Ascending aorta (tissue), 2 donors: Measurements from ENCODE around the gene TTC3. TPM values are rescaled to one million over a fixed set of nuclear protein-coding genes. Genes with fewer than 3 reads are reported as not detected.
A peak's percentile ranks its signal among the peaks of the same experiment; 100 is the strongest.

ENCODE experiments used
- DNase-seq, 2 donors: peaks; one replicate each; pipeline ENCODE4 v3.0.0-alpha.2; 2019; ENCODE audit warnings: low spot score in 2 of 2
- H3K27ac ChIP-seq, 2 donors: fragments of 200-600 bp; sonication (generic); one replicate each; pipeline ENCODE4 v1.5.1; 2016 to 2017; ENCODE audit warnings: mild to moderate bottlenecking in 1 of 2
- H3K27me3 ChIP-seq: fragments of 200-600 bp; sonication (generic); one replicate; pipeline ENCODE4 v1.5.1; 2017
- H3K36me3 ChIP-seq, 2 donors: fragments of 200-600 bp; sonication (generic); one replicate each; pipeline ENCODE4 v1.5.1; 2016
- H3K4me1 ChIP-seq, 2 donors: fragments of 200-600 bp; sonication (generic); one replicate each; pipeline ENCODE4 v1.5.1; 2016 to 2017; ENCODE audit warnings: mild to moderate bottlenecking in 1 of 2
- H3K4me3 ChIP-seq, 2 donors: fragments of 200-600 bp; sonication (generic); one replicate each; pipeline ENCODE4 v1.5.1; 2016 to 2017; ENCODE audit warnings: mild to moderate bottlenecking in 1 of 2
- H3K9me3 ChIP-seq, 2 donors: fragments of 200-600 bp; sonication (generic); one replicate each; pipeline ENCODE4 v1.5.1; 2016
- CTCF ChIP-seq, 3 experiments: fragments of 200-600 bp in 2 of 3; fragments of 450-650 bp in 1 of 3; sonication (generic) in 2 of 3; IDR thresholded peaks; one replicate each; pipeline ENCODE4 v1.5.1; 2016 to 2019; ENCODE audit warnings: antibody characterized with exemption in 3 of 3, mild to moderate bottlenecking in 1 of 3, moderate library complexity in 1 of 3
- intact Hi-C: fragments of 100-400 bp; cut with DNase I; formaldehyde crosslinking; loops from one replicate; pipeline ENCODE4 v1.15.1; 2023
- total RNA-seq: library from RNA; depleted of rRNA; stranded (reverse); fragments of >200 nt; gene quantifications from one replicate; pipeline ENCODE4 v1.1.0, GENCODE V29; 2016

TTC3 gene
- total RNA-seq = 70.7 TPM

DNA sequence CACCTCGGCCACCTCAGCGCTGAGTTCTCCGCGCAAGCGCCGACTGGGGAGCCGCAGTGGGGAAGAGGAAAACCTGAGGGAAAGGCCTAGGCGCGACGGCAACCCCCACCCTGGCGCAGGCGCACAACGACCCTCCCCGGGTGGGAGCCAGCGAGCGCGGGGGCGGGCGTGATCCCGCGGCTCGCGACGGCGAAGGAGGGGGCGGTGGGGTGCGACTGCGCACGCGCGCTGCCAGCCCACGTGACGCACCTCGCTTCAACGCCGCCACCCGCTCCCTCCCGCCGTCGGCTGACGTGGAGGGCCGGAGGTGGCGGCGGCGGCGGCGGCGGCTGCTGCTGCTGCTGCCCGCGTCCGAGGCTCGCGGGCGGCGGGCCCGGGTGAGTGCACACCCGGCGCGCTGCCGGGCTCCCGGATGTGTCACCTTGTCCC, at the start of gene TTC3, which contains the start of gene PIGP:
TSS of gene TTC3 (plus strand) at position 267 of the 429 bp plus-strand sequence. CDS start 14,004 bp downstream, outside the sequence.
TSS of gene PIGP (minus strand) at position 84 of the 429 bp plus-strand sequence. CDS start 556 bp downstream, outside the sequence.
- TF ChIP-seq CTCF (IDR thresholded peaks at IDR 0.05) = no peak
- intact Hi-C loops = loop anchor here (1.0 to 5.0 kb wide), 5 partner anchors 83 to 916 kb away; partner anchors contain the start of genes DOP1B, DYRK1A and VPS26C
- H3K27me3 ChIP-seq = no peaks in the 10 kb centered on the region
- peak; percentile 73 to 96 for DNase-seq
- peak within 1 kb of the TSS; percentile 95 to 100 for H3K27ac ChIP-seq
- peaks cover 0 to 15% of the 10 kb centered on the region in 2 donors for H3K4me1 ChIP-seq
- peaks cover 0 to 8% of the 10 kb centered on the region in 2 donors for H3K36me3 ChIP-seq
- no peaks in the 10 kb centered on the region for H3K9me3 ChIP-seq
- H3K4me3 ChIP-seq = peak within 1 kb of the TSS; percentile 84 to 96

DNA sequence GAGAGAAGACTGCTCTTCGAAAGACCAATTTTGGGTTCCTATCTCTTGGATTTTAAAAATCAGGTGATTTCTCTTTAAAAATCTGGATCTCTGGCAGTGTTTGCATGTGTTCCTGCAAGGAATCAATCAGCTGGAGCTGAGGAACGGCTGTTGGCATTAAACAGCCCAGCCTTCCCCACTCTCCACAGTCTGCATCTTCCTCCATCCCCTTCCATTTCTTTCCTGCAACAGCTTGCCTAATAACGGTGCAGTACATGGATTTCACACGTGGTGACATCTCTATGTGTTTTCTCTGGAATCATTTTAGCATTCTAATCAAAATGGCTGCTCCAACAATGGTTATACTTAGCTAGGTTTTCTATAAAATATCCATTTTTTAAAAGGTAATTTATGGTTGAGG, 46.6 kb upstream of the TTC3 start:
- intact Hi-C loops = no loop called here

DNA sequence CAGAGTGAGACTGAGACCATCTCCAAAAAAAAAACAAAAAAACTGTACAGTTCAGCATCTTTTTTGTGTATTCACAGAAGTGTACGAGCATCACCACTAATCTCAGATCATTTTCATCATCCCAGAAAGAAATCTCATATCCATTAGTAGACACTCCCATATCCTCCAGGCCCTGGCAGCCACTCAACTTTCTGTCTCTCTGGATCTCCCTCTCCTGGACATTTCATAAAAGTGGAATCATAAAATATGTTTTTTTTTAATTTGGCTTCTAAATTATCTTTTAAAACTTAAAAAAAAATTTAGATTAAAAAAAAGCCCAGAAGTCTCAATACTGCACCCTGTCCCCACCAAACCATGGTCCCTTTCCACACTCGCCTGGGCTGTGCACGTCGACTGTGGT, 44.5 kb upstream of the TTC3 start:
- Histone ChIP-seq H3K4me1 (no peaks in the 10 kb centered on the region), H3K36me3 (no peaks in the 10 kb centered on the region), H3K27me3 (no peaks in the 10 kb centered on the region), H3K9me3 (no peaks in the 10 kb centered on the region), H3K27ac (no peak overlapping the region), H3K4me3 (no peak overlapping the region)
- TF ChIP-seq CTCF (IDR thresholded peaks at IDR 0.05) = no peak
- no peak for DNase-seq
- intact Hi-C loops = no loop called here

More for the DNA sequence above, 46.6 kb upstream of the TTC3 start:
- Histone ChIP-seq H3K27ac (no peak overlapping the region), H3K4me3 (no peak overlapping the region), H3K4me1 (no peaks in the 10 kb centered on the region), H3K9me3 (no peaks in the 10 kb centered on the region), H3K27me3 (no peaks in the 10 kb centered on the region), H3K36me3 (no peaks in the 10 kb centered on the region)
- DNase-seq = no peak
- no peak for TF ChIP-seq CTCF (IDR thresholded peaks at IDR 0.05)

DNA sequence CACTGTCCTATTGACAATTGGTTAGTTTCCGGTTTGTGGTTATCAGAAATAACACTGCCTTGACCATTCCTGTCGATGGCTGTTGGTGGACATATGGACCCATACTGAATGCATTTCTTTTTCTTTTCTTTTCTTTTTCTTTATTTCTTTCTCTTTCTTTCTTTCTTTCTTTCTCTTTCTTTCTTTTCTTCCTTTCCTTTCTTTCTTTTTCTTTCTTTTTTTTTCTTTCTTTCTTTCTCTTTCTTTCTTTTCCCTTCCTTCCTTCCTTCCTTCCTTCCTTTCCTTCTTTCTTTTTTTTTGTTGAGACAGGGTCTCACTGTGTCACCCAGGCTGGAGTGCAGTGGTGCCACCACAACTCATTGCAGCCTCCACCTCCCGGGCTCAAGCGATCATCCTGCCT, 42.2 kb upstream of the TTC3 start:
- no peak for DNase-seq
- Histone ChIP-seq H3K36me3 (no peaks in the 10 kb centered on the region), H3K27me3 (no peaks in the 10 kb centered on the region), H3K4me3 (no peak overlapping the region), H3K9me3 (no peaks in the 10 kb centered on the region), H3K4me1 (no peaks in the 10 kb centered on the region), H3K27ac (no peak overlapping the region)
- intact Hi-C loops = no loop called here
- no peak for TF ChIP-seq CTCF (IDR thresholded peaks at IDR 0.05)

DNA sequence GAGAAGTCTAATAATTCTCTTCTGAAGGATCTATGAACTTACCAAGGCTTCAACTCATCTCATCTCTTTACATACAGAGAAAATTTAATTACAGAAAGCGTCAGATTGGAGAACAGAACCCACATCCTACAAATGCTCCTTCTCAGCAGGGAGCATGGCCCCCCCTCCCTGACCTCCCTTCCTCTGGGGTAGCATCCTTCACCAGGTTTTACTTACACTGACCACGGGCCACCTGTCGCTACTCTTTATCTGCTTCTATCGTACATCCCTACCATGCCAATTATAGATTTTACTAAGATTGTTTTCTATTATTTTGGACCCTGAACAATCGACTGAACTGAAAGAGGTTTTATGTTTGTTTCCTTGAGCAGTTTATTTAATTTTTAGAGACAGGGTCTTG, 40.8 kb upstream of the TTC3 start:
- H3K27ac ChIP-seq = no peak overlapping the region
- no peaks in the 10 kb centered on the region for H3K27me3 ChIP-seq
- DNase-seq = no peak
- intact Hi-C loops = no loop called here
- no peaks in the 10 kb centered on the region for H3K9me3 ChIP-seq
- no peaks in the 10 kb centered on the region for H3K4me1 ChIP-seq
- H3K36me3 ChIP-seq = no peaks in the 10 kb centered on the region
- no peak for TF ChIP-seq CTCF (IDR thresholded peaks at IDR 0.05)
- no peak overlapping the region for H3K4me3 ChIP-seq
